Activated CD4-positive, alpha-beta T cell treated with anti-CD3 and anti-CD28 coated beads, Interleukin-2, amount 50 U/mL, for 1 hour (primary cell): ENCODE results near the gene SLC18A3.

Experiments
- DNase-seq: peaks from one replicate; pipeline ENCODE4 v3.0.0-alpha.2; 2020

SLC18A3 gene

DNA sequence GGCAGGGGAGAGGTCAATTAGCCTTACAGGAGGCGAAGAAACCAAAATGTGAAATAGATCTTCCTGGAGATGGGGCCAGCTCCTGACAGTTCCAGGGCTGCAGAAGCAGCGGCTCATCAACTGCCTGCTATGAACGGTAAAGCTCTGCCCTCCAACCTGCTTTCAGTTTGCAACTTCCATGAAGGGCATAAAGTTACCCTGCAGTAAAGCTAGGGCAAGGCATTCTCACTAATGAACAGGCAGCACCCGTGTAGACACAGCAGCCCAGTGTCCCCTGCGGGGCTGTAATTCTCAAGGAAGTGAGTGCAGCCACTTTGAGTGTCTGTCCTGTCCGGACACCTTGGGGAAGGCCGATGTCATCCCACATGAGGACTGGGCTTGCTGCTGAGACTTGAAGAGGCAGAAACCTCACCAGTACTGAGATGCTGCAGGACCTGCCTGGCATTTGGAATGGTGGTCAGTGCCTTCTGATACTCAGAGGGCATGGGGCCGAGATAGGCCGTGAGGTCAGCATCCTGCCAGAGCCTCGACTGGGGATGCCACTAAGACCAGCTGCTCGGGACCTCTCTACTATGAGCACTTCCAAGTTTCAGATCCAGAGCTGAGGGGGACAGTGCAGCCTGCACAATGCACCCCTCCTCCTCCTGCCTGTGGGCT lies 43.3 kb downstream of the SLC18A3 start:
- no peak for DNase-seq

DNA sequence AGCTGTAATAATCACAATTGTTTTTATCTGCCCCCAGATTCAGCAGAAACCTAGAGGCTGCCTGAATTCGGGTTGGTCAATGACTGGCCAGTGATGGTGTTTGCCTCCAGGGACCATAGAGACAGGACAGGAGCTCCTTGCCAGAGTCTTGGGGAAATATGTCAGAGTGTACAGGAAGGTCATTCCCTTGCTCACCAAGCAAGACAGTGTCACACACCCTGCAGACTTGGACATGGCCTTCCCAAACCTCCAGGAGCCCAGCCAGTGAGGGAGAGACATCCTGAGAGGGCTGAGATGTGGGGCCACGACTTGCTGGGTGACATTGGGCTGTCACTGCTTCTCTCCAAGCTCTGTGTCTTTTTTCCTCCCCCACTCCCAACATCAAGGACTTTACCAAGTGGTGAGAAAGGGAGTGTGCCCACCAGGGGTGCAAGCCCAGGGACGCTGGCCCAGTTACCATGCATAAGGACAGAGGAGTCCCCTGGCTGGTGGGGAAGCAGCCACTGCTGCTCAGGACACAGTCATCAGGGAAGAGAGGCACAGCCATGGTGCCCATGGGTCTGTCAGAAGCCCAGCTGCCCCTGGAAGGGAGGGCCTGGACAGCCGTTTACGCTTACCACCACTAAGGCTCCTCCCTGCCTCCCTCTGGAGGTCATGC lies 44.1 kb downstream of the SLC18A3 start:
- DNase-seq: no peak

DNA sequence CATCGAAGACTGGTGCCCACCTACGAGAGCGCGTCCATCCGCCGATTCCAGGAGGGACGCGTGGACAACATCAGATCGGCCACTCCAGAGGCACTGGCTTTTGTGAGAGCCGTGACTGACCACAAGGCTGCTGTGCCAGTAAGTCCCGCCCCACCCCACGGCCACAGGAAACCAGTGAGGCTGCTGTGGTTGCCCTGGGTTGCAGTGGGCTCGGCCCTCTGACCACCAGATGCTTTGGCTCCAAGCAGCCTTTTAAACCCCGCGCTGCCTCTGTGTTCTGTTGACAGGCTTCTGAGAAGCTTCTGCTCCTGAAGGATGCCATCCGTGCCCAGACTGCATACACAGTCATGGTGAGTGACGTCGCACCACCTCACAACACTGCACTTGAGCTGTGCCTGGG lies 45.0 kb downstream of the SLC18A3 start:
- DNase-seq: no peak

DNA sequence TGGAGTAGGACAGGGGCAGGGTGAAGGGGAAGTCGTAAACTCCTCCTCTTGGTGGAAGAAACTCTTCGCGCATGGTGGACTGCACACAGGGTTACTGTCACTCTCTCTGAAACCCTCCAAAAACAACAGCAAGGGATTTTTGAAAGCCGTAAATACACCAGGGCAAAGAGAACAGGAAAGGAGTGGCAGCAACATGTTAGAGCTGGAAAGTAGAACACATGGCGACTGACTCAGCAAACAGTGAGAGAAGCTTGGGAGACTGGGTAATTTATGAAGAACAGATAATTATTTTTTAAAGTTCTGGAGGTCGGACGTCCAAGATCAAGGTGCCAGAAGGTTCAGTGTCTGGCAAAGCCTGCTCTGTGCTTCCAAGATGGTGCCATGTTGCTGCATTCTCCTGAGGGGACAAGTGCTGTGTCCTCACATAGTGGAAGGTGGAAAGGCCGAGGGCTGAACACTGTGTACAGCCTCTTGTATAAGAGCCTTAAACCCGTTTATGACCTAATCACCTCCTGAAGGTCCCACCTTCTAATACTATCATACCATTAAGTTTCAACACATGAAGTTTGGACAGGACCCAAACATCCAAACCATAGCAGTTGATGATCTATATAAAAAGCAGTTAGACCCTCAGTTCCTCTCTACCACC lies 46.9 kb downstream of the SLC18A3 start:
- DNase-seq: no peak

DNA sequence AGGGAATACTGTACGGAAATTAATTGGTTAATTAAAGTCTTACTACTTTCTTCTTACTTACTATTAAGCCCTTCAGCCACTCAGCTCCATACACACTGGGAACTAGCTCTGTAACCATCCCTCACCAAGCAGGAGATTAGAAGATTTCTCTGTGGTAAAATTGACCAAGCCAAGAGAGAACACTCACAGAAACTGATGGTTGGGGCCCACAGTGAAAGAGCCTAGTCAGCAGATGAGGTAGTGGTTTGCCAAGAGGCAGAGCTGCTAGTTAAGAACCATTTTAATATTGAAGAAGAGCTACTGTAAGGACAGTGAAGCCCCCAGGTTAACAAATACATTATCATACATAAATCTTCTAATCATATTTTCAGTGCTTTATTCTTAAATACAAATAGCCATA lies 47.5 kb downstream of the SLC18A3 start:
- DNase-seq: no peak

DNA sequence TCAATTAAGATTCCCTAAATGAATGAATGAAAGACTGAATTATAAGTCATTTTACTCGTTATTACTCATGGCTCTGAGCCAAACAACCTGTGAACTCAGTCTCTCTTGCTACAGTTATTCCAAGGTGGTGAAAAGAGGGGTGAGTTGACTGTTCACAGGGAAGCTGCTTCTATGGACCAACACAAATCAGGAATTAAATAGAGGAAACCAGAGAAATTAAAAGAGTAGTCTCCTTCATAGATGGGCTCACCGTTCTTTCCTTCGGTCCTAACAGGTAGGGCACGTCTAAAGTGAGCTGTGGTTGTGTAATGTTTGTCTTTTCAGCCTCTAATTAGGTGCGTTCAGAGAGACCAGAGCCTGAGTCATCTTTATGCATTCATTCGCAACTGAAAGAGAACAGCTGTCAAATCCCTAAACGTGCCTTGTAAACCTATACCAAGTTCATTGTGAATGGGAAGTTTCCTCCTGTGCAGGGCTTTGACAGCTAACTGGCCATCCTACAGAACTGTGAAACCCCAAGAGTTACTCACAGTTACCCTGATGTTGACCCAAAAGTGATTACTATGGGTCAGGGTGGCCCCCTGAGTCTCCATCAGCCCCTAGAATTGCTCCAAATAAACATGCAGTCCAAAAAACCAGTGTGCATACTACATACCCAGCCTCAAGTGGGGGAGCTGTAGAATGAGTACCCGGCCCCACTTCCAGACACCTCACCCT lies 51.2 kb downstream of the SLC18A3 start:
- no peak for DNase-seq
